Osteocyte (in vitro differentiated cells): ENCODE results near the gene ADAMTSL5. TPM values are rescaled to one million over a fixed set of nuclear protein-coding genes. Genes with fewer than 3 reads are reported as not detected.
A peak's percentile ranks its signal among the peaks of the same experiment; 100 is the strongest.
"Not testable (repeated sequence)": the region's sequence is repeated elsewhere in the genome, so short reads cannot be mapped to it uniquely, and the experiment has no call there.

ENCODE experiments used
- DNase-seq: peaks from one replicate; pipeline ENCODE4 v3.0.0; 2021; ENCODE audit warnings: mixed read lengths; ENCODE audit not compliant: unreplicated experiment; ENCODE audit errors: extremely low spot score
- H3K27ac Mint-ChIP-seq: one replicate; pipeline ENCODE4 v1.8.0; 2021; ENCODE audit warnings: mild to moderate bottlenecking, mixed read lengths; ENCODE audit not compliant: unreplicated experiment
- H3K27me3 Mint-ChIP-seq: one replicate; pipeline ENCODE4 v1.8.0; 2021; ENCODE audit warnings: mixed read lengths; ENCODE audit not compliant: unreplicated experiment
- H3K36me3 Mint-ChIP-seq: one replicate; pipeline ENCODE4 v1.8.0; 2021; ENCODE audit warnings: mixed read lengths; ENCODE audit not compliant: unreplicated experiment
- H3K4me1 Mint-ChIP-seq: one replicate; pipeline ENCODE4 v1.8.0; 2021; ENCODE audit warnings: mixed read lengths; ENCODE audit not compliant: unreplicated experiment
- H3K4me3 Mint-ChIP-seq: one replicate; pipeline ENCODE4 v1.8.0; 2021; ENCODE audit warnings: mild to moderate bottlenecking, moderate library complexity, mixed read lengths; ENCODE audit not compliant: unreplicated experiment
- H3K9me3 Mint-ChIP-seq: one replicate; pipeline ENCODE4 v1.8.0; 2021; ENCODE audit warnings: mixed read lengths; ENCODE audit not compliant: unreplicated experiment
- CTCF ChIP-seq: fragments of 200-600 bp; sonication (generic); IDR thresholded peaks from 2 replicates; pipeline ENCODE4 v1.5.0; 2021; ENCODE audit warnings: antibody characterized with exemption, mild to moderate bottlenecking, moderate library complexity
- total RNA-seq: library from RNA; stranded (reverse); gene quantifications from 2 replicates; pipeline ENCODE4 v1.2.1, GENCODE V29; 2021

The ADAMTSL5 gene
- total RNA-seq, 1 donor from 2014 or later = 6.4 TPM

- no peak for TF ChIP-seq CTCF
- H3K4me3 Mint-ChIP-seq = no peak overlapping the region
- peaks cover 16% of the 10 kb centered on the region for H3K4me1 Mint-ChIP-seq
- no peaks in the 10 kb centered on the region for H3K27me3 Mint-ChIP-seq
- no peaks in the 10 kb centered on the region for H3K9me3 Mint-ChIP-seq
- H3K36me3 Mint-ChIP-seq = peaks cover 2% of the 10 kb centered on the region
- peak; percentile 83 for DNase-seq
- H3K27ac Mint-ChIP-seq = no peak overlapping the region
These were observed 30.9 kb downstream of the ADAMTSL5 start for GRCh38 chr19:1481893-1482360.

GRCh38 chr19:1481224-1481892 lies 31.5 kb downstream of the ADAMTSL5 start:
- no peak for DNase-seq
- no peak for TF ChIP-seq CTCF
- no peaks in the 10 kb centered on the region for H3K9me3 Mint-ChIP-seq
- no peak overlapping the region for H3K27ac Mint-ChIP-seq
- no peak overlapping the region for H3K4me3 Mint-ChIP-seq
- H3K27me3 Mint-ChIP-seq = no peaks in the 10 kb centered on the region
- H3K36me3 Mint-ChIP-seq = peaks cover 2% of the 10 kb centered on the region
- peaks cover 17% of the 10 kb centered on the region for H3K4me1 Mint-ChIP-seq

- Mint-ChIP-seq H3K27ac (peak within 1 kb of the TSS; percentile 97), H3K4me3 (peak within 1 kb of the TSS; percentile 99), H3K9me3 (no peaks in the 10 kb centered on the region), H3K36me3 (peaks cover 2% of the 10 kb centered on the region), H3K27me3 (no peaks in the 10 kb centered on the region), H3K4me1 (peaks cover 17% of the 10 kb centered on the region)
- TF ChIP-seq CTCF = no peak
- peak; percentile 97 for DNase-seq
These were observed 33.7 kb downstream of the ADAMTSL5 start, which contains the start of gene C19orf25 for GRCh38 chr19:1478934-1479707. TSS of gene C19orf25 (minus strand) at chr19:1479215. CDS start at chr19:1478903, 312 bp downstream.

- Mint-ChIP-seq H3K4me1 (peaks cover 17% of the 10 kb centered on the region), H3K4me3 (peak overlapping the region; percentile 29)
- not testable (repeated sequence) for H3K27ac Mint-ChIP-seq, DNase-seq, H3K36me3 Mint-ChIP-seq, H3K9me3 Mint-ChIP-seq, H3K27me3 Mint-ChIP-seq
These were observed 35.8 kb downstream of the ADAMTSL5 start for GRCh38 chr19:1477056-1477455.

GRCh38 chr19:1475751-1476437 lies 36.9 kb downstream of the ADAMTSL5 start:
- Mint-ChIP-seq H3K4me1 (peaks cover 20% of the 10 kb centered on the region), H3K9me3 (no peaks in the 10 kb centered on the region), H3K27me3 (no peaks in the 10 kb centered on the region), H3K4me3 (no peak overlapping the region), H3K27ac (no peak overlapping the region), H3K36me3 (peaks cover 4% of the 10 kb centered on the region)
- DNase-seq = no peak
- TF ChIP-seq CTCF = no peak
